ENCODE measurements around the gene TUBD1.
A peak's percentile ranks its signal among the peaks of the same experiment; 100 is the strongest.

The TUBD1 gene

GRCh38 chr17:59825533-59826322 lies 67.0 kb downstream of the TUBD1 start:
- DNase-seq: peak; percentile 93

GRCh38 chr17:59815965-59816364 lies 76.8 kb downstream of the TUBD1 start:
- DNase-seq: peak; percentile 54

- no peak for DNase-seq
Measured at GRCh38 chr17:59814685-59815084, 78.1 kb downstream of the TUBD1 start.

GRCh38 chr17:59814276-59814675 lies 78.5 kb downstream of the TUBD1 start:
- DNase-seq: no peak

- no peak for DNase-seq
Measured at GRCh38 chr17:59812139-59812538, 80.6 kb downstream of the TUBD1 start.

- DNase-seq: no peak
Measured at GRCh38 chr17:59811209-59811608, 81.5 kb downstream of the TUBD1 start.

- peak; percentile 79 for DNase-seq
Measured at GRCh38 chr17:59810894-59811153, 81.9 kb downstream of the TUBD1 start.
